SK-N-SH treated with all-trans-retinoic acid at 6 μM for 48 hours (cell line): ENCODE results near the gene CRYGA.

Experiments
- ARNTL ChIP-seq: fragments of 450-650 bp; formaldehyde crosslinking; IDR thresholded peaks from 2 replicates; pipeline ENCODE4 v1.5.0; 2020; ENCODE audit warnings: low read depth, mild to moderate bottlenecking, moderate library complexity, borderline replicate concordance
- BACH2 ChIP-seq: fragments of 250-450 bp; sonication (Bioruptor Pico); IDR thresholded peaks from 2 replicates; pipeline ENCODE4 v1.9.0; 2021; ENCODE audit warnings: mild to moderate bottlenecking, borderline replicate concordance
- ISL1 ChIP-seq: fragments of 250-450 bp; sonication (Bioruptor Pico); IDR thresholded peaks from 2 replicates; pipeline ENCODE4 v2.1.2; 2022; ENCODE audit warnings: mild to moderate bottlenecking, moderate library complexity
- PPARA ChIP-seq: fragments of 250-450 bp; sonication (Bioruptor Pico); IDR thresholded peaks from 2 replicates; pipeline ENCODE4 v1.5.0; 2020; ENCODE audit warnings: mild to moderate bottlenecking, borderline replicate concordance
- RARB ChIP-seq: fragments of 250-450 bp; sonication (Bioruptor Pico); IDR thresholded peaks from 2 replicates; pipeline ENCODE4 v1.8.0; 2021; ENCODE audit warnings: mild to moderate bottlenecking, moderate library complexity
- SNAI2 ChIP-seq: fragments of 250-450 bp; sonication (Bioruptor Pico); IDR thresholded peaks from 2 replicates; pipeline ENCODE4 v1.5.0; 2020; ENCODE audit warnings: mild to moderate bottlenecking, moderate library complexity
- ZFP3 ChIP-seq: fragments of 250-450 bp; sonication (Bioruptor Pico); IDR thresholded peaks from 2 replicates; pipeline ENCODE4 v1.5.0; 2020; ENCODE audit warnings: mild to moderate bottlenecking, moderate library complexity
- ZFP30 ChIP-seq: fragments of 450-650 bp; formaldehyde crosslinking; IDR thresholded peaks from 2 replicates; pipeline ENCODE4 v1.5.0; 2022; ENCODE audit warnings: mild to moderate bottlenecking, moderate library complexity
- ZNF565 ChIP-seq: fragments of 450-650 bp; formaldehyde crosslinking; conservative IDR thresholded peaks from 2 replicates; pipeline ENCODE4 v1.5.0; 2020; ENCODE audit warnings: low read depth, mild to moderate bottlenecking, moderate library complexity
- TF ChIP-seq, protein P1 (sequence below): fragments of 250-450 bp; sonication (Bioruptor Pico); IDR thresholded peaks from 2 replicates; pipeline ENCODE4 v1.5.0; 2020; ENCODE audit warnings: mild to moderate bottlenecking, moderate library complexity
- TF ChIP-seq, protein P2 (sequence below): fragments of 250-450 bp; sonication (Bioruptor Pico); IDR thresholded peaks from 2 replicates; pipeline ENCODE4 v1.8.0; 2020; ENCODE audit warnings: mild to moderate bottlenecking, moderate library complexity, borderline replicate concordance
- TF ChIP-seq, protein P3 (sequence below): fragments of 250-450 bp; sonication (Bioruptor Pico); IDR thresholded peaks from 2 replicates; pipeline ENCODE4 v1.5.1; 2020; ENCODE audit warnings: low read depth, mild to moderate bottlenecking, moderate library complexity

DNA sequence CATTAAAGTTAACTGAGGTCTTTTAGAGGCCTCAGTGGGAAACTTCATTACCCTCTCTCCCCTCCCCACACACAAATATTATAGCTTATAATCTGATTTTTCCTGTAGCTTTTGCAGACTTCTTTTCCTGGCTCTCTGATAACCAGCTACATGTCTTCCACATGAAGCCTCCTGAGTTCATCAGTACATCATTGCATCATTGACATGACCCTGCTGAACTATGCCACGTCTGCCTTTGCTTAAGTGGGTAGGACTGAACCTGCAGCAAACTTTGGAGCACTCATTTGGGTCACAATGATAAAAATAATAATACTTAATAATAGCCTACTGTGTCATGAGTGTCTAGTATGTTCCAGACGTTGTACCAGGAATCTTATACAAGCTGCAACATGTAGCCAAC lies 7.0 kb downstream of the CRYGA start:
- TF ChIP-seq, protein P1, sequence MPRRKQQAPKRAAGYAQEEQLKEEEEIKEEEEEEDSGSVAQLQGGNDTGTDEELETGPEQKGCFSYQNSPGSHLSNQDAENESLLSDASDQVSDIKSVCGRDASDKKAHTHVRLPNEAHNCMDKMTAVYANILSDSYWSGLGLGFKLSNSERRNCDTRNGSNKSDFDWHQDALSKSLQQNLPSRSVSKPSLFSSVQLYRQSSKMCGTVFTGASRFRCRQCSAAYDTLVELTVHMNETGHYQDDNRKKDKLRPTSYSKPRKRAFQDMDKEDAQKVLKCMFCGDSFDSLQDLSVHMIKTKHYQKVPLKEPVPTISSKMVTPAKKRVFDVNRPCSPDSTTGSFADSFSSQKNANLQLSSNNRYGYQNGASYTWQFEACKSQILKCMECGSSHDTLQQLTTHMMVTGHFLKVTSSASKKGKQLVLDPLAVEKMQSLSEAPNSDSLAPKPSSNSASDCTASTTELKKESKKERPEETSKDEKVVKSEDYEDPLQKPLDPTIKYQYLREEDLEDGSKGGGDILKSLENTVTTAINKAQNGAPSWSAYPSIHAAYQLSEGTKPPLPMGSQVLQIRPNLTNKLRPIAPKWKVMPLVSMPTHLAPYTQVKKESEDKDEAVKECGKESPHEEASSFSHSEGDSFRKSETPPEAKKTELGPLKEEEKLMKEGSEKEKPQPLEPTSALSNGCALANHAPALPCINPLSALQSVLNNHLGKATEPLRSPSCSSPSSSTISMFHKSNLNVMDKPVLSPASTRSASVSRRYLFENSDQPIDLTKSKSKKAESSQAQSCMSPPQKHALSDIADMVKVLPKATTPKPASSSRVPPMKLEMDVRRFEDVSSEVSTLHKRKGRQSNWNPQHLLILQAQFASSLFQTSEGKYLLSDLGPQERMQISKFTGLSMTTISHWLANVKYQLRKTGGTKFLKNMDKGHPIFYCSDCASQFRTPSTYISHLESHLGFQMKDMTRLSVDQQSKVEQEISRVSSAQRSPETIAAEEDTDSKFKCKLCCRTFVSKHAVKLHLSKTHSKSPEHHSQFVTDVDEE: no peak
- TF ChIP-seq BACH2 (CRISPR knock-in tag) (no peak), ISL1 (CRISPR knock-in tag) (no peak), PPARA (CRISPR knock-in tag) (no peak), ARNTL (no peak), ZFP30 (no peak), RARB (CRISPR knock-in tag) (no peak), ZFP3 (CRISPR knock-in tag) (no peak), SNAI2 (CRISPR knock-in tag) (no peak), ZNF565 (no peak)
- TF ChIP-seq, protein P2, sequence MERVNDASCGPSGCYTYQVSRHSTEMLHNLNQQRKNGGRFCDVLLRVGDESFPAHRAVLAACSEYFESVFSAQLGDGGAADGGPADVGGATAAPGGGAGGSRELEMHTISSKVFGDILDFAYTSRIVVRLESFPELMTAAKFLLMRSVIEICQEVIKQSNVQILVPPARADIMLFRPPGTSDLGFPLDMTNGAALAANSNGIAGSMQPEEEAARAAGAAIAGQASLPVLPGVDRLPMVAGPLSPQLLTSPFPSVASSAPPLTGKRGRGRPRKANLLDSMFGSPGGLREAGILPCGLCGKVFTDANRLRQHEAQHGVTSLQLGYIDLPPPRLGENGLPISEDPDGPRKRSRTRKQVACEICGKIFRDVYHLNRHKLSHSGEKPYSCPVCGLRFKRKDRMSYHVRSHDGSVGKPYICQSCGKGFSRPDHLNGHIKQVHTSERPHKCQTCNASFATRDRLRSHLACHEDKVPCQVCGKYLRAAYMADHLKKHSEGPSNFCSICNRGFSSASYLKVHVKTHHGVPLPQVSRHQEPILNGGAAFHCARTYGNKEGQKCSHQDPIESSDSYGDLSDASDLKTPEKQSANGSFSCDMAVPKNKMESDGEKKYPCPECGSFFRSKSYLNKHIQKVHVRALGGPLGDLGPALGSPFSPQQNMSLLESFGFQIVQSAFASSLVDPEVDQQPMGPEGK (CRISPR knock-in tag): no peak
- TF ChIP-seq, protein P3, sequence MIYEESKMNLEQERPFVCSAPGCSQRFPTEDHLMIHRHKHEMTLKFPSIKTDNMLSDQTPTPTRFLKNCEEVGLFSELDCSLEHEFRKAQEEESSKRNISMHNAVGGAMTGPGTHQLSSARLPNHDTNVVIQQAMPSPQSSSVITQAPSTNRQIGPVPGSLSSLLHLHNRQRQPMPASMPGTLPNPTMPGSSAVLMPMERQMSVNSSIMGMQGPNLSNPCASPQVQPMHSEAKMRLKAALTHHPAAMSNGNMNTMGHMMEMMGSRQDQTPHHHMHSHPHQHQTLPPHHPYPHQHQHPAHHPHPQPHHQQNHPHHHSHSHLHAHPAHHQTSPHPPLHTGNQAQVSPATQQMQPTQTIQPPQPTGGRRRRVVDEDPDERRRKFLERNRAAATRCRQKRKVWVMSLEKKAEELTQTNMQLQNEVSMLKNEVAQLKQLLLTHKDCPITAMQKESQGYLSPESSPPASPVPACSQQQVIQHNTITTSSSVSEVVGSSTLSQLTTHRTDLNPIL (CRISPR knock-in tag): no peak
